Ishikawa (cell line): ENCODE data around the gene GNAL.

Experiments
- CEBPB ChIP-seq: IDR thresholded peaks from 2 replicates; pipeline ENCODE4 v1.6.1; 2012
- CREB1 ChIP-seq: IDR thresholded peaks from 2 replicates; pipeline ENCODE4 v1.6.1; 2012; ENCODE audit warnings: low read depth
- EGR1 ChIP-seq: IDR thresholded peaks from 2 replicates; pipeline ENCODE4 v1.6.1; 2012
- FOXM1 ChIP-seq: IDR thresholded peaks from 2 replicates; pipeline ENCODE4 v1.6.1; 2012; ENCODE audit warnings: low read depth, borderline replicate concordance
- NFIC ChIP-seq: IDR thresholded peaks from 2 replicates; pipeline ENCODE4 v1.6.1; 2012
- RAD21 ChIP-seq: IDR thresholded peaks from 2 replicates; pipeline ENCODE4 v1.6.1; 2012; ENCODE audit warnings: low read depth
- TAF1 ChIP-seq: IDR thresholded peaks from 2 replicates; pipeline ENCODE4 v1.6.1; 2012; ENCODE audit warnings: low read depth, mild to moderate bottlenecking
- TEAD4 ChIP-seq: IDR thresholded peaks from 2 replicates; pipeline ENCODE4 v1.6.1; 2012
- ZBTB7A ChIP-seq: IDR thresholded peaks from 2 replicates; pipeline ENCODE4 v1.6.1; 2012; ENCODE audit warnings: low read depth
- TF ChIP-seq, protein P1 (sequence below): IDR thresholded peaks from 2 replicates; pipeline ENCODE4 v1.6.1; 2012
- TF ChIP-seq, protein P2 (sequence below): IDR thresholded peaks from 2 replicates; pipeline ENCODE4 v1.6.1; 2012; ENCODE audit warnings: low read depth, mild to moderate bottlenecking
- TF ChIP-seq, protein P3 (sequence below): IDR thresholded peaks from 2 replicates; pipeline ENCODE4 v1.6.1; 2012

DNA sequence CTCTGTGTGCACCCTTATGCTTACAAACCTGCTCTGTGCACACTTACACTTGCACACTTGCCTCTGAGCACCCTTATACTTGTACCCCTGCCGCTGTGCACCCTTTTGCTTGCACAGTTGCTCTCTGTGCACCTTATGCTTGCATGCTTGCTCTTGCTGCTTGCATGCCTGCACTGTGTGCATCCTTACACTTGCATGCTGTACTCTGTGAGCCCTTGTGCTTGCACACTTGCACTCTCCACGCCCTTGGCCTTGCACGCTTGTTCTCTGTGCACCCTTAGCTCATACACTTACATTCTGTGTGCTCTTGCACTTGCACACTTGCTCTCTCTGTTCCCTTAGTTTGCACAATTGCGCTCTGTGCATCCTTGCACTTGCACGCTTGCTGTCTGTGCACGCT, 78.3 kb downstream of the GNAL start:
- no peak for TF ChIP-seq EGR1
- TF ChIP-seq, protein P1, sequence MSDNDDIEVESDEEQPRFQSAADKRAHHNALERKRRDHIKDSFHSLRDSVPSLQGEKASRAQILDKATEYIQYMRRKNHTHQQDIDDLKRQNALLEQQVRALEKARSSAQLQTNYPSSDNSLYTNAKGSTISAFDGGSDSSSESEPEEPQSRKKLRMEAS: no peak
- TF ChIP-seq, protein P2, sequence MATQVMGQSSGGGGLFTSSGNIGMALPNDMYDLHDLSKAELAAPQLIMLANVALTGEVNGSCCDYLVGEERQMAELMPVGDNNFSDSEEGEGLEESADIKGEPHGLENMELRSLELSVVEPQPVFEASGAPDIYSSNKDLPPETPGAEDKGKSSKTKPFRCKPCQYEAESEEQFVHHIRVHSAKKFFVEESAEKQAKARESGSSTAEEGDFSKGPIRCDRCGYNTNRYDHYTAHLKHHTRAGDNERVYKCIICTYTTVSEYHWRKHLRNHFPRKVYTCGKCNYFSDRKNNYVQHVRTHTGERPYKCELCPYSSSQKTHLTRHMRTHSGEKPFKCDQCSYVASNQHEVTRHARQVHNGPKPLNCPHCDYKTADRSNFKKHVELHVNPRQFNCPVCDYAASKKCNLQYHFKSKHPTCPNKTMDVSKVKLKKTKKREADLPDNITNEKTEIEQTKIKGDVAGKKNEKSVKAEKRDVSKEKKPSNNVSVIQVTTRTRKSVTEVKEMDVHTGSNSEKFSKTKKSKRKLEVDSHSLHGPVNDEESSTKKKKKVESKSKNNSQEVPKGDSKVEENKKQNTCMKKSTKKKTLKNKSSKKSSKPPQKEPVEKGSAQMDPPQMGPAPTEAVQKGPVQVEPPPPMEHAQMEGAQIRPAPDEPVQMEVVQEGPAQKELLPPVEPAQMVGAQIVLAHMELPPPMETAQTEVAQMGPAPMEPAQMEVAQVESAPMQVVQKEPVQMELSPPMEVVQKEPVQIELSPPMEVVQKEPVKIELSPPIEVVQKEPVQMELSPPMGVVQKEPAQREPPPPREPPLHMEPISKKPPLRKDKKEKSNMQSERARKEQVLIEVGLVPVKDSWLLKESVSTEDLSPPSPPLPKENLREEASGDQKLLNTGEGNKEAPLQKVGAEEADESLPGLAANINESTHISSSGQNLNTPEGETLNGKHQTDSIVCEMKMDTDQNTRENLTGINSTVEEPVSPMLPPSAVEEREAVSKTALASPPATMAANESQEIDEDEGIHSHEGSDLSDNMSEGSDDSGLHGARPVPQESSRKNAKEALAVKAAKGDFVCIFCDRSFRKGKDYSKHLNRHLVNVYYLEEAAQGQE: no peak
- no peak for TF ChIP-seq RAD21
- no peak for TF ChIP-seq FOXM1
- no peak for TF ChIP-seq NFIC
- no peak for TF ChIP-seq TAF1
- TF ChIP-seq, protein P3, sequence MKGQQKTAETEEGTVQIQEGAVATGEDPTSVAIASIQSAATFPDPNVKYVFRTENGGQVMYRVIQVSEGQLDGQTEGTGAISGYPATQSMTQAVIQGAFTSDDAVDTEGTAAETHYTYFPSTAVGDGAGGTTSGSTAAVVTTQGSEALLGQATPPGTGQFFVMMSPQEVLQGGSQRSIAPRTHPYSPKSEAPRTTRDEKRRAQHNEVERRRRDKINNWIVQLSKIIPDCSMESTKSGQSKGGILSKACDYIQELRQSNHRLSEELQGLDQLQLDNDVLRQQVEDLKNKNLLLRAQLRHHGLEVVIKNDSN: no peak
- TF ChIP-seq CEBPB: no peak
- TF ChIP-seq TEAD4: no peak
- no peak for TF ChIP-seq CREB1
- TF ChIP-seq ZBTB7A: no peak
